Measurements from ENCODE around the gene TCERG1.

- TF ChIP-seq CTCF (IDR thresholded peaks at IDR 0.05): no peak
- TF ChIP-seq POLR2A (IDR thresholded peaks at IDR 0.05): no peak
- TF ChIP-seq EP300 (IDR thresholded peaks at IDR 0.05): no peak
Observed at GRCh38 chr5:146510559-146511125, 63.5 kb downstream of the TCERG1 start.

Measured in ovary (tissue), 3 donors.